Vagina (tissue), 2 donors: ENCODE measurements around the gene PARVG. TPM values are rescaled to one million over a fixed set of nuclear protein-coding genes. Genes with fewer than 3 reads are reported as not detected.

Experiments used
- DNase-seq, 2 donors: peaks; one replicate each; pipeline ENCODE4 v3.0.0-alpha.2; 2017; ENCODE audit errors: extremely low spot score in 2 of 2
- H3K27ac ChIP-seq: fragments of 200-600 bp; sonication (generic); one replicate; pipeline ENCODE4 v1.5.1; 2019
- H3K27me3 ChIP-seq: fragments of 200-600 bp; sonication (generic); one replicate; pipeline ENCODE4 v1.5.1; 2019
- H3K36me3 ChIP-seq, 2 donors: fragments of 200-600 bp; sonication (generic); one replicate each; pipeline ENCODE4 v1.5.1; 2017 to 2019
- H3K4me1 ChIP-seq: fragments of 200-600 bp; sonication (generic); one replicate; pipeline ENCODE4 v1.5.1; 2019
- H3K4me3 ChIP-seq, 2 donors: fragments of 200-600 bp; sonication (generic); 1 replicate in 1 of 2; 2 replicates in 1 of 2; pipeline ENCODE4 v1.5.1; 2016 to 2019
- H3K9me3 ChIP-seq: fragments of 200-600 bp; sonication (generic); one replicate; pipeline ENCODE4 v1.5.1; 2019
- POLR2A ChIP-seq, 2 donors: fragments of 450-650 bp; IDR thresholded peaks; one replicate each; pipeline ENCODE4 v1.6.1; 2017; ENCODE audit warnings: antibody characterized with exemption in 2 of 2, mild to moderate bottlenecking in 2 of 2, moderate library complexity in 2 of 2
- POLR2AphosphoS5 ChIP-seq, 2 donors: sonication (generic); formaldehyde crosslinking; IDR thresholded peaks; one replicate each; pipeline ENCODE4 v1.9.0; 2017; ENCODE audit warnings: antibody characterized with exemption in 2 of 2, mild to moderate bottlenecking in 2 of 2, low read depth in 1 of 2; ENCODE audit not compliant: insufficient read depth in 1 of 2
- intact Hi-C: fragments of 100-400 bp; cut with DNase I; formaldehyde crosslinking; loops from one replicate; pipeline ENCODE4 v1.15.1; 2023
- total RNA-seq: library from RNA; depleted of rRNA; stranded (reverse); fragments of >200 nt; gene quantifications from one replicate; pipeline ENCODE4 v1.2.3, GENCODE V29; 2016
- TF ChIP-seq, protein P1 (sequence below), 3 experiments: fragments of 450-650 bp in 2 of 3; fragments of 200-600 bp in 1 of 3; sonication (generic) in 1 of 3; IDR thresholded peaks; one replicate each; pipeline ENCODE4 v1.5.1; 2017 to 2019; ENCODE audit warnings: antibody characterized with exemption in 3 of 3, mild to moderate bottlenecking in 2 of 3, moderate library complexity in 2 of 3

PARVG gene
- total RNA-seq, 1 donor from 2014 or later: 29.5 TPM

DNA sequence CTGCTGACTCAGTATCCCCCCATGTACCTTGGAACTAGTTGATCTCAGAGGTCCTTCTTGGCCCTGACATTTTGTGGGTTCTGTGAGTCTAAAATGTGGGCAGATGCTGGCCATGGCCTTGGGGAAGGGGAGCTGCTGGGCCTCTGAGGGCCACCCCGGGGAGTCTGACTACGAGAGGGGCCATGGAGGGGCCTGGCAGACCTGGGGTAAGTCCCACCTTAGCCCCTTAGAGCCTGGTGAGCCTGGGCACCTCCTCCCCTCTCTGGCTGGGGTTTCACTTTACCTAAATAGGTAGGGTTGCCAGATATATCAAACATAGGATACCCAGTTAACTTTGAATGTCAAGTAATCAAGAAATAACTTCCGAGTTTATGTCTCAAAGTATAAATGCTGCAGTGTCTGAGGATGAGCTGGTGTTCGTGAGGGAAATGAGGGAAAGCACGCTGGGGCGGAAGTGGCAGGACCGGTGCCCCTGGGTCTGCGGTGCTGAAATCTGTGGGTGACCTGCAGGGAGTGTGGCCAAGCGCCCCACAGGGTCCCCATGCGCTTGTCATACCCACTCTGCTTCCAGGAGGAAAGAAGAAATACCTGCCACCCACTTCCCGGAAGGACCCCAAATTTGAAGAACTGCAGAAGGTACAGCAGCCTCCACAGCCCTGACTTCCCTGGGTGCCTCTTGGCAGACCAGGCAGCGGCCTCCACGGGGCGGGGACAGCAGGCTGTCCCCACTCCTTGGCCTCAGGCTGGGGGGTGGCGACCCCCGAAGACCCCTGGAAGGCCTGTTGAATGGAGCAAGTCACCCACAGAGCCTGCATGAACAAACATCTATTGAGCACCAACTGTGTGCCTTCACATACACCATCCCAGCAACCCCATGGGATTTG is 4.8 kb downstream of the PARVG start:
- DNase-seq: no peak
- no peaks in the 10 kb centered on the region for H3K27me3 ChIP-seq
- no peaks in the 10 kb centered on the region for H3K36me3 ChIP-seq
- intact Hi-C loops: no loop called here
- H3K9me3 ChIP-seq: no peaks in the 10 kb centered on the region
- TF ChIP-seq, protein P1, sequence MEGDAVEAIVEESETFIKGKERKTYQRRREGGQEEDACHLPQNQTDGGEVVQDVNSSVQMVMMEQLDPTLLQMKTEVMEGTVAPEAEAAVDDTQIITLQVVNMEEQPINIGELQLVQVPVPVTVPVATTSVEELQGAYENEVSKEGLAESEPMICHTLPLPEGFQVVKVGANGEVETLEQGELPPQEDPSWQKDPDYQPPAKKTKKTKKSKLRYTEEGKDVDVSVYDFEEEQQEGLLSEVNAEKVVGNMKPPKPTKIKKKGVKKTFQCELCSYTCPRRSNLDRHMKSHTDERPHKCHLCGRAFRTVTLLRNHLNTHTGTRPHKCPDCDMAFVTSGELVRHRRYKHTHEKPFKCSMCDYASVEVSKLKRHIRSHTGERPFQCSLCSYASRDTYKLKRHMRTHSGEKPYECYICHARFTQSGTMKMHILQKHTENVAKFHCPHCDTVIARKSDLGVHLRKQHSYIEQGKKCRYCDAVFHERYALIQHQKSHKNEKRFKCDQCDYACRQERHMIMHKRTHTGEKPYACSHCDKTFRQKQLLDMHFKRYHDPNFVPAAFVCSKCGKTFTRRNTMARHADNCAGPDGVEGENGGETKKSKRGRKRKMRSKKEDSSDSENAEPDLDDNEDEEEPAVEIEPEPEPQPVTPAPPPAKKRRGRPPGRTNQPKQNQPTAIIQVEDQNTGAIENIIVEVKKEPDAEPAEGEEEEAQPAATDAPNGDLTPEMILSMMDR (IDR thresholded peaks at IDR 0.05): no peak
- no peak for TF ChIP-seq POLR2A (IDR thresholded peaks at IDR 0.05)
- no peak overlapping the region for H3K4me3 ChIP-seq
- no peaks in the 10 kb centered on the region for H3K4me1 ChIP-seq
- H3K27ac ChIP-seq: no peak overlapping the region

DNA sequence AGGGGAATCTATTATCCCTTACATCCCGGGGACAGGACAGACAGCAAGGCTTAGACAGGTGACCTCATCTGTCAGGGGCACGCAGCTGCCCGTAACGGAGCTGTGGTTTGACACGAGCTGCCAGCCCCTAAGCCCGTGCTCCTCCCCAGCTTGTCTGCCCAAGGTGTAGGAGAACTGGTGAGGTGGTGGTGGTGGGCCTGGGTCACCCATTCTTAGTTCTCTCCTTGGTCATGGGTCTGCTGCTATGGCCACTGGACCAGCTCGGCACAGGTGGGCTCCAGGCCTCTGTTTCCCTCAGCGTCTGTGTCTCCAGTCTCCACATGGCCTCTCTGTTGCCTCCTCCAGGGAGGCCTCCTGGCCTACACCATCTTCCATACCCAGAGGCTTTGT is 5.4 kb downstream of the PARVG start:
- Histone ChIP-seq H3K27me3 (no peaks in the 10 kb centered on the region), H3K4me1 (no peaks in the 10 kb centered on the region), H3K9me3 (no peaks in the 10 kb centered on the region), H3K27ac (no peak overlapping the region), H3K36me3 (no peaks in the 10 kb centered on the region), H3K4me3 (no peak overlapping the region)
- DNase-seq: no peak
- no peak for TF ChIP-seq POLR2A (IDR thresholded peaks at IDR 0.05)
- TF ChIP-seq, protein P1 (IDR thresholded peaks at IDR 0.05): no peak
- intact Hi-C loops: no loop called here

DNA sequence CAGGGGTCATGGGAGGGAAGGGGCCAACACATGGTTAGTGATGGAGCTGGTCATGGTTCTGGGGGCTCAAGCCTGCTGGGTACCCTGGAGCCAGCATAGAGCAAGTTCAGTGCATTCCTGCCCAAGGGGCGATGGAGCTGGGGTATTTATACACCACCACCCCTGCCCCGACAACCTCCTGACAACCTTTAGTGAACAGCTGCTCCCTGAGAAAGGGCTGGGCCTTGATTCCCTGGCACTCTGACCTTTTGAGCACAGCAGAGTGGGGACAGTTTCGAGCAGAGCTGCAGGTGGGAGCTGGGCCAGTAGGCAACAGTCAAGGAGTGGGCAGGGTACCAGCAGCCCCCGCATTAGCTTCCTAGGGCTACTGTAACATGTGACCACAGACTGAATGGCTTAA is 6.0 kb downstream of the PARVG start:
- DNase-seq: no peak
- TF ChIP-seq, protein P1 (IDR thresholded peaks at IDR 0.05): no peak
- TF ChIP-seq POLR2AphosphoS5 (IDR thresholded peaks at IDR 0.05; ENCODE audit: insufficient read depth in 1 of 2, low read depth in 1 of 2) (no peak), POLR2A (IDR thresholded peaks at IDR 0.05) (no peak)
- no peaks in the 10 kb centered on the region for H3K27me3 ChIP-seq

DNA sequence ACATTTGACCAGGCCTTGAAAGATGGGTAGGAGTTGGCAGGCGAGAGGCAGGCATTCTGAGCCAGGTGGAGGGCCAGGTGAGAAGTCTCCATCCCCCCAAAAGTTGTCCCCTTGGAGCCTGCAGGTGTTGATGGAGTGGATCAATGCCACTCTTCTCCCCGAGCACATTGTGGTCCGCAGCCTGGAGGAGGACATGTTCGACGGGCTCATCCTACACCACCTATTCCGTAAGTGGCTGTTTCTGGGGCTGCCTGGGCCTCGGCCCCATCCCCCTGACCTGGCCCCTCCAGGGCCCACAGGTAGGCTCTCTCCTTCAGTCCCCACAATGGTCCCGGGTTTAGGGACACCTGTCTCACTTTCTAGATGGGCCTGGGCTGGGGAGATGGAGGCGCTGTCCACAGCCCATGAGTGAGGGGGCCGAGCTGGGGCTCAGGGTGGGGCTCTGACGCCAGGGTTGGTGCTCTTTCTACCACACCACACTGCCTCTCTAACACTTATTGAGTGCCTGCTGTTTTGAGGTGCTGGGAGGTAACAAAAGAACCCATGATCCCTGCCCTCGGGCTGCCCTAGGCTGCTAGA is 7.0 kb downstream of the PARVG start:
- H3K36me3 ChIP-seq: no peaks in the 10 kb centered on the region
- H3K27me3 ChIP-seq: no peaks in the 10 kb centered on the region
- H3K4me1 ChIP-seq: no peaks in the 10 kb centered on the region
- no peaks in the 10 kb centered on the region for H3K9me3 ChIP-seq
- H3K4me3 ChIP-seq: no peak overlapping the region
- TF ChIP-seq POLR2AphosphoS5 (IDR thresholded peaks at IDR 0.05; ENCODE audit: insufficient read depth in 1 of 2, low read depth in 1 of 2) (no peak), POLR2A (IDR thresholded peaks at IDR 0.05) (no peak)
- TF ChIP-seq, protein P1 (IDR thresholded peaks at IDR 0.05): no peak
- DNase-seq: no peak
- intact Hi-C loops: no loop called here
- H3K27ac ChIP-seq: no peak overlapping the region

More for the DNA sequence above, 6.0 kb downstream of the PARVG start:
- Histone ChIP-seq H3K27ac (no peak overlapping the region), H3K36me3 (no peaks in the 10 kb centered on the region), H3K4me1 (no peaks in the 10 kb centered on the region), H3K9me3 (no peaks in the 10 kb centered on the region), H3K4me3 (no peak overlapping the region)
- intact Hi-C loops: no loop called here

DNA sequence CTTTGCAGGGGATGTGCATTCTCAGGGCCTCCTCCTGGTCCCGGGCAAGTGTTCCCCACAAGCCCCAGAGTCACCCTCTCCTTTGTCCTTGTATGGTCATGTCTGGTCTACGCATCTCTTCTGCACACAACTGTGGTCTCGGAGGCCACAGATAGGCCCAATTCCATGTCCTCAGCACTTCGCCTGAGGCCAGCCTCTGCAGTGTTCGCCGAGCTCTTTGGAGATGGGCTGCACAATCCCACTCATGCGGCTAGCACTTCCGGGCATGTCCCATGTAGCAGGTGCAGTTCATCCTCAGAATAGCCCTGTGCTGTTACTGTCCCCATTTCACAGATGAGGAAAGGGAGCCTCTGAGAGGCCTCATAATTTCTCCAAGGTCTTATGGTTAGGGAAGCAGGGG is 7.6 kb downstream of the PARVG start:
- H3K27me3 ChIP-seq: no peaks in the 10 kb centered on the region
- H3K36me3 ChIP-seq: no peaks in the 10 kb centered on the region
- H3K27ac ChIP-seq: no peak overlapping the region
- DNase-seq: no peak
- no peaks in the 10 kb centered on the region for H3K4me1 ChIP-seq
- TF ChIP-seq, protein P1 (IDR thresholded peaks at IDR 0.05): no peak
- TF ChIP-seq POLR2AphosphoS5 (IDR thresholded peaks at IDR 0.05; ENCODE audit: insufficient read depth in 1 of 2, low read depth in 1 of 2) (no peak), POLR2A (IDR thresholded peaks at IDR 0.05) (no peak)
- intact Hi-C loops: no loop called here
- H3K4me3 ChIP-seq: no peak overlapping the region
- no peaks in the 10 kb centered on the region for H3K9me3 ChIP-seq
